ENCODE results near the gene MRC2. TPM values are rescaled to one million over a fixed set of nuclear protein-coding genes. Genes with fewer than 3 reads are reported as not detected.
"Not testable (repeated sequence)": the region's sequence is repeated elsewhere in the genome, so short reads cannot be mapped to it uniquely, and the experiment has no call there.

MRC2 gene
- total RNA-seq, 4 donors from 2014 or later: 18.8 to 53.0 (median 20.6) TPM

DNA sequence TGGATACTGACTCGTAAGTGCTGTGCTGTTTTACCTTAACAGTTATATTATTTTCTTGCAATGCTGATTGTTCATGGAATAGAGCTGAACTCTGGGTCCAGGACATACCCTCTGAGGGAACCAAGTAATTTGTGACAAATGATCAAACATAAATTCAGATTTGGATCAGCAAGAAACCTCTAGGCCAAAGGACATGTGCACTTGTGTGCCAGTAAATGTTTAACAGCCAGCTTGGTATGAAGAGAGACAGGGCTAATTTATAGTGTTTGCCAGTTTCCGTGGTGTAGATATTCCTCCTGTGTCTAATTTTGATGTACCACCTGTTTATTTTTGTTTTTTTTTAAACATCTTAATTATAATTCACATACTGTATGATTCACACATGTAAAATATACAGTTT, 30.8 kb upstream of the MRC2 start:
- DNase-seq (ENCODE audit: low spot score in 2 of 2): no peak
- 96 to 99% methylated on average over 2 of the region's 2 CpGs for WGBS, 2 donors
- no peak for TF ChIP-seq POLR2A (IDR thresholded peaks at IDR 0.05)
- TF ChIP-seq, protein P1, sequence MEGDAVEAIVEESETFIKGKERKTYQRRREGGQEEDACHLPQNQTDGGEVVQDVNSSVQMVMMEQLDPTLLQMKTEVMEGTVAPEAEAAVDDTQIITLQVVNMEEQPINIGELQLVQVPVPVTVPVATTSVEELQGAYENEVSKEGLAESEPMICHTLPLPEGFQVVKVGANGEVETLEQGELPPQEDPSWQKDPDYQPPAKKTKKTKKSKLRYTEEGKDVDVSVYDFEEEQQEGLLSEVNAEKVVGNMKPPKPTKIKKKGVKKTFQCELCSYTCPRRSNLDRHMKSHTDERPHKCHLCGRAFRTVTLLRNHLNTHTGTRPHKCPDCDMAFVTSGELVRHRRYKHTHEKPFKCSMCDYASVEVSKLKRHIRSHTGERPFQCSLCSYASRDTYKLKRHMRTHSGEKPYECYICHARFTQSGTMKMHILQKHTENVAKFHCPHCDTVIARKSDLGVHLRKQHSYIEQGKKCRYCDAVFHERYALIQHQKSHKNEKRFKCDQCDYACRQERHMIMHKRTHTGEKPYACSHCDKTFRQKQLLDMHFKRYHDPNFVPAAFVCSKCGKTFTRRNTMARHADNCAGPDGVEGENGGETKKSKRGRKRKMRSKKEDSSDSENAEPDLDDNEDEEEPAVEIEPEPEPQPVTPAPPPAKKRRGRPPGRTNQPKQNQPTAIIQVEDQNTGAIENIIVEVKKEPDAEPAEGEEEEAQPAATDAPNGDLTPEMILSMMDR (IDR thresholded peaks at IDR 0.05): no peak
- no peak overlapping the region for H3K4me3 ChIP-seq (ENCODE audit: low read depth, poor library complexity, severe bottlenecking)
- intact Hi-C loops (cut with DNase I; ENCODE audit: low total_unique reads): no loop called here

DNA sequence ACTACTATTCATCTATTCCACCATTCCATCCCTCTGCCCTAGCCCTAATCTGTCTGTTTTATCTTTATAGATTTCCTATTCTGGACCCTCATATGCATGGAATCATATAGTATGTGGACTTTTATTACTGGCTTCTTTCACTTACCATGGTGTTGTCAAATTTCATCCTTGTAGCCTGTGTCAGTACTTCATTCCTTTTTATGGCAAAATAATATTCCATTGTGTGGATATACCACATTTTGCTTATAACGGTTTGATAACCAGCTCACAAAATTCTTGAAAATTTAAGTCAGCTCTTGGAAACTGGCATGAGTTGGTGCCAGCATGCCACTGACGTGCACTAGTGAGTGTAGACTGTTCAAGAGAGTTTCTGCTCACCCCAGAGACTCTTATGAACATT, 30.3 kb upstream of the MRC2 start:
- intact Hi-C loops (cut with DNase I; ENCODE audit: low total_unique reads): no loop called here
- 90 to 95% methylated on average over 2 of the region's 2 CpGs for WGBS, 2 donors
- no peak for TF ChIP-seq POLR2A (IDR thresholded peaks at IDR 0.05)
- H3K4me3 ChIP-seq (ENCODE audit: low read depth, poor library complexity, severe bottlenecking): no peak overlapping the region
- DNase-seq (ENCODE audit: low spot score in 2 of 2): no peak

DNA sequence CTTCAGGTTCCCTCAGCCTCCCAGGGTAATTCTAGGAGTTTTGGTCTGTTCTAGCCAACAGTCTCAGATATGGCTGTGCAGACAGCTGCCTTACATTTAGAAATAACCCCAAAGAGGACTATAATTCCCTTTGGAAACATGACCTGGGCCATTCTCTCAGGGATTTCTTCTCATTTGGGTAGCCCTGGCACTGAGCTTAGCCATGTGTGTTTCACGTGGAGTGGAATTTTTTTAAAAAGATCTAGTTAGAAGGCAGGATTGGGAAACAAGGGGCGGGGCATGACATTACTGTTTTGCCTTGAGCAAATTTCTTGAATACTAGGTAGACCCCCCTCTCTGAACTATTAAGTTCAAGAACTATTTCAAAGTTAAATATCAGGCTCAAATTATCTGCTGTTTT, 29.6 kb upstream of the MRC2 start:
- DNase-seq (ENCODE audit: low spot score in 2 of 2): peak in 1 of 2 donors; percentile 59
- no peak for TF ChIP-seq POLR2A (IDR thresholded peaks at IDR 0.05)
- TF ChIP-seq, protein P1 (IDR thresholded peaks at IDR 0.05): no peak
- no peak overlapping the region for H3K4me3 ChIP-seq (ENCODE audit: low read depth, poor library complexity, severe bottlenecking)
- WGBS, 2 donors: 51 to 56% methylated on average over 2 of the region's 2 CpGs
- intact Hi-C loops (cut with DNase I; ENCODE audit: low total_unique reads): no loop called here

DNA sequence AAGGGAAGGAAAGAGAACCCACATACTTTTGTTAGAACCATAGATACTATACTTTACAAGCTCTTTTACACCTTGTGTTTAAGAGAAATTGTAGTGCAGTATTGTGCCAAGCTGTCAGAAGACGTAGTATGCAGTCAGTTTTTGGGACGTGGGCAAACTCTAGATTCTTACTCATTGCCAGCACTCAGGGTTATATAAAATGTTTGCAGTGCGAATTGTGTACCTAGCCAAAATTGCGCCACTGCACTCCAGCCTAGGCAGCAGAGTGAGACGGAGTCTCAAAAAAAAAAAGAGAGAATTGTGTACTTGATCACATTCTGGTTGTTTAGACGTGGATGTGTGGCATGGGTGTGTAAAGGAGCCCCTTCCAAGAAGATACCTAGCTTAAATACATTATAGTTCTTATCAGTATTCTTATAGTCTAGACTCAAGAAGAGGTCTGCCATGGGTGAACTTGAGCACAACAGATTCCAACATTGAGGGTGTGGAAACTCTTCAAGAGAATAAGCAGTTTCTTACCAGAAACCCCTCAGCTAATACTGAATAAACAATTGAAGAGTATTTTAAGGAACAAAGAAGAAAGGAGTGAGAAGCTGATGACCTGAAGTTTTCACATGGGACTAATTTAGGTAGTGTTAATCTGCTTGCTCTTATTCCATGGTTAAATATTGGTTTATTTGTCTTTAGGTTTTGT, 27.4 kb upstream of the MRC2 start:
- 78 to 90% methylated on average over 6 of the region's 6 CpGs for WGBS, 2 donors
- no peak for DNase-seq (ENCODE audit: low spot score in 2 of 2)
- intact Hi-C loops (cut with DNase I; ENCODE audit: low total_unique reads): no loop called here
- H3K4me3 ChIP-seq (ENCODE audit: low read depth, poor library complexity, severe bottlenecking): no peak overlapping the region
- TF ChIP-seq POLR2A (IDR thresholded peaks at IDR 0.05): no peak
- TF ChIP-seq, protein P1 (IDR thresholded peaks at IDR 0.05): no peak

DNA sequence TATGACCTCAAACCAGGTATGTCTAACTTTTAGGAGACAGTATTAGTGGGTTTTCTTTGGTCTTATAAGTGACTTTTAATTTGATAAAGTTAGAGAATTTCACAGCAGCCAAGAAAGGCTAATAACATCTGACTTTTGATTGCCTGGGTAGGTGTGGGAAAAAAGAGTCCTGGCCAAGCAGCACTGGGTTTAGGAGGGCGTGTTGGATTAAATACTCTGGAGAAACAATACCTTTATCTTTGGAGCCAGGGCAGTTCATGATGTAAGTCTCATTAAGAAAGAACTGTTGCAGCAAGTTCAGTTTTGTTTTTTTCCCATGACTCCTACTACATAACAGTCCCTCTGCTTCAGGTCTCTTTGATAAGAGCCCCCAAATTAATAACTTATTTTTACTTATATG, 26.7 kb upstream of the MRC2 start:
- 53 to 58% methylated on average over 1 of the region's 1 CpG for WGBS, 2 donors
- no peak overlapping the region for H3K4me3 ChIP-seq (ENCODE audit: low read depth, poor library complexity, severe bottlenecking)
- TF ChIP-seq, protein P1 (IDR thresholded peaks at IDR 0.05): no peak
- no peak for TF ChIP-seq POLR2A (IDR thresholded peaks at IDR 0.05)
- no peak for DNase-seq (ENCODE audit: low spot score in 2 of 2)
- intact Hi-C loops (cut with DNase I; ENCODE audit: low total_unique reads): no loop called here

DNA sequence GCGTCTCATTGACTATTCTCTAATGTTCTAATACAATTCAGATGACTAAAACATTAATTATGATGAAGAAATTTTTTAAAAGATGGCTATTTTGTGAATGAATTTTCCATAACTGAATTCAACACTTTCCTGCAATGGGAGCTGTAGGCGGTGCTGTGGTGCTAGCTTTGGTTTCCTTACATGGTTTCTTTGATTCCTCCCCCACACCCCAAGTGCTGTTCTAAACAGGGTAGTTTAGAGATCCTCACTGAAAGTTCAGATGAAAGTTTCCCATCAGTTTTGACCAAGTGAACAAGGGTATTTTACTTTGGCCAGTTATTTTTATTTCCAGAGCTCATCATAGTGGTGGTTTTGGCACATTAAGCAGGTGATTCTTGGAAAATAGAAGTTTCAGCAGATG, 26.0 kb upstream of the MRC2 start:
- TF ChIP-seq, protein P1 (IDR thresholded peaks at IDR 0.05): no peak
- TF ChIP-seq POLR2A (IDR thresholded peaks at IDR 0.05): no peak
- WGBS, 2 donors: 76 to 84% methylated on average over 2 of the region's 2 CpGs
- no peak overlapping the region for H3K4me3 ChIP-seq (ENCODE audit: low read depth, poor library complexity, severe bottlenecking)
- intact Hi-C loops (cut with DNase I; ENCODE audit: low total_unique reads): no loop called here
- no peak for DNase-seq (ENCODE audit: low spot score in 2 of 2)

DNA sequence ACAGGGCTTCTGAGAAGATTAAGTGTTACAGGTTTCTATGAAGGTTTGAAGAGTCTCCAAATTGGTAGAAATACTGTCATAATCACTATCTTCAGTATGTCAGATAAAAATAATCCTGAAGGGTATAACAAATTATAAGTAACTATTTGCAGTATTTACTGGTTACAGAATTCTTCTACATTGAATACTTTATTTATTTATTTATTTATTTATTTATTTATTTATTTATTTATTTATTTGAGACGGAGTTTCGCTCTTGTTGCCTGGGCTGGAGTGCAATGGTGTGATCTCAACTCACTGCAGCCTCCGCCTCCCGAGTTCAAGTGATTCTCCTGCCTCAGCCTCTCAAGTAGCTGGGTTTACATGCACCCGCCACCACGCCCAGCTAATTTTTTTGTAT, 23.7 kb upstream of the MRC2 start:
- DNase-seq (ENCODE audit: low spot score in 2 of 2): not testable (repeated sequence)
- 98 to 99% methylated on average over 6 of the region's 6 CpGs for WGBS, 2 donors

More for the DNA sequence above, 23.7 kb upstream of the MRC2 start:
- H3K4me3 ChIP-seq (ENCODE audit: low read depth, poor library complexity, severe bottlenecking); intact Hi-C loops (cut with DNase I; ENCODE audit: low total_unique reads): not testable (repeated sequence)
